OCI-LY7 (cell line): ENCODE measurements around the gene BOK. TPM values are rescaled to one million over a fixed set of nuclear protein-coding genes. Genes with fewer than 3 reads are reported as not detected.

Experiments used
- BruUV-seq: library from RNA; stranded (reverse); fragments of 400-500 nt; replicated peaks from 2 replicates; lab custom pipeline; 2021; lab: Mats Ljungman, UMichigan
- CTCF ChIA-PET: fragments of 300-600 bp; sonication (Branson Sonifier 250); formaldehyde crosslinking; loops from one replicate; lab custom pipeline; 2022; ENCODE audit warnings: antibody characterized with exemption; ENCODE audit not compliant: unreplicated experiment; lab: Charles Lee
- POLR2A ChIA-PET: fragments of 300-600 bp; sonication (Branson Sonifier 250); formaldehyde crosslinking; loops from one replicate; lab custom pipeline; 2022; ENCODE audit warnings: antibody characterized with exemption; lab: Charles Lee
- DNase-seq: peaks from one replicate; pipeline ENCODE4 v3.0.0-alpha.2; 2015; ENCODE audit warnings: low spot score
- H2AFZ ChIP-seq: fragments of 200-600 bp; sonication (generic), shearing (Covaris generic); 2 replicates; pipeline ENCODE4 v1.6.1; 2014; ENCODE audit warnings: mild to moderate bottlenecking, antibody characterized with exemption, low read length, moderate library complexity
- H3K27ac ChIP-seq: fragments of 200-600 bp; sonication (generic); 2 replicates; pipeline ENCODE4 v1.5.1; 2014; ENCODE audit warnings: mixed run types, low read depth, mild to moderate bottlenecking, moderate library complexity, low read length, inconsistent platforms; ENCODE audit not compliant: poor library complexity, severe bottlenecking
- H3K36me3 ChIP-seq: fragments of 200-600 bp; sonication (generic); 2 replicates; pipeline ENCODE4 v1.6.1; 2014; ENCODE audit warnings: mild to moderate bottlenecking, antibody characterized with exemption, low read length, moderate library complexity, mixed read lengths; ENCODE audit not compliant: insufficient read depth
- H3K4me1 ChIP-seq: fragments of 200-600 bp; sonication (generic); 2 replicates; pipeline ENCODE4 v1.5.1; 2014; ENCODE audit warnings: mild to moderate bottlenecking, low read length; ENCODE audit not compliant: insufficient read depth, poor library complexity, severe bottlenecking
- H3K4me2 ChIP-seq: fragments of 200-600 bp; sonication (generic); 2 replicates; pipeline ENCODE4 v1.6.1; 2014; ENCODE audit warnings: mild to moderate bottlenecking, low read length
- H3K4me3 ChIP-seq: fragments of 200-600 bp; sonication (generic); 2 replicates; pipeline ENCODE4 v1.5.1; 2014; ENCODE audit warnings: mild to moderate bottlenecking, low read depth, low read length; ENCODE audit not compliant: poor library complexity, severe bottlenecking
- H3K79me2 ChIP-seq: fragments of 200-600 bp; sonication (generic); 2 replicates; pipeline ENCODE4 v1.6.1; 2016; ENCODE audit warnings: low read depth, mild to moderate bottlenecking, low read length, moderate library complexity, mixed read lengths; ENCODE audit not compliant: insufficient read depth
- H3K9me2 ChIP-seq: fragments of 200-600 bp; sonication (generic); 2 replicates; pipeline ENCODE4 v1.6.1; 2016; ENCODE audit warnings: mild to moderate bottlenecking, low read length, mixed read lengths; ENCODE audit not compliant: insufficient read depth
- H3K9me3 ChIP-seq: fragments of 200-600 bp; sonication (generic); 2 replicates; pipeline ENCODE4 v1.6.1; 2014; ENCODE audit warnings: mild to moderate bottlenecking, mixed run types, low read length, mixed read lengths
- H4K20me1 ChIP-seq: fragments of 200-600 bp; sonication (generic); 2 replicates; pipeline ENCODE4 v1.6.1; 2014; ENCODE audit warnings: mild to moderate bottlenecking, antibody characterized with exemption, low read length, moderate library complexity, mixed read lengths; ENCODE audit not compliant: insufficient read depth
- EZH2phosphoT487 ChIP-seq: fragments of 200-600 bp; sonication (generic); IDR thresholded peaks from 2 replicates; pipeline ENCODE4 v1.6.1; 2018; ENCODE audit warnings: low read depth, borderline replicate concordance, mild to moderate bottlenecking, mixed run types, antibody characterized with exemption, low read length, moderate library complexity, mixed read lengths
- intact Hi-C: fragments of 100-400 bp; cut with micrococcal nuclease; formaldehyde crosslinking; loops from one replicate; pipeline ENCODE4 v1.10.0; 2022; ENCODE audit not compliant: unreplicated experiment
- total RNA-seq, 2 experiments: library from RNA; depleted of rRNA in 1 of 2; stranded (reverse); fragments of >200 nt in 1 of 2; shearing (Covaris generic) in 1 of 2; gene quantifications; 2 replicates each; pipeline ENCODE4 v1.2.3, GENCODE V29; 2014 to 2022
- TF ChIP-seq, protein P1 (sequence below): fragments of 200-600 bp; sonication (generic); conservative IDR thresholded peaks from 2 replicates; pipeline ENCODE4 v1.5.1; 2014; ENCODE audit warnings: mild to moderate bottlenecking, antibody characterized with exemption, low read length, moderate library complexity, mixed read lengths

The BOK gene
- total RNA-seq, 2 experiments from 2014 or later = not detected

DNA sequence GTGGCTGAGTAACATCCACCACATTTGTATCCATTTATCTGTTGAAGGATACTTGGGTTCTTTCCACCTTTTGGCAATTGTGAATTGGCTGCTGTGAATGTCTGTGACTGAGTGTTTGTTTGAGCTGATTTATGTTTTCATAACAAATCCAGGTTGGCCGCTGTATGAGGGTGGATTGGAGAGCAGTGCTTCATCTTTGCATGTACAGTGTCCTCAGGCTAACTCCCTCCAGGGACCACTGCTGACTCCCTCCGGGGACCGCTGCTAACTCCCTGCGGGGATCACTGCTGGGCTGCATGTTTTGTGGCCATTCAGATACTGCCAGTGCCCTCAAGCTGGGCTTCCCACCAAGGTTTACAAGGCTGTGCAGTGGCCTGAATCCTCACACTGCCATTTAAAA, 10.2 kb downstream of the BOK start:
- DNase-seq = no peak
- BruUV-seq = no TSS peak
- H2AFZ ChIP-seq = no peak overlapping the region
- intact Hi-C loops = no loop called here
- no peaks in the 10 kb centered on the region for H3K9me2 ChIP-seq
- TF ChIP-seq, protein P1, sequence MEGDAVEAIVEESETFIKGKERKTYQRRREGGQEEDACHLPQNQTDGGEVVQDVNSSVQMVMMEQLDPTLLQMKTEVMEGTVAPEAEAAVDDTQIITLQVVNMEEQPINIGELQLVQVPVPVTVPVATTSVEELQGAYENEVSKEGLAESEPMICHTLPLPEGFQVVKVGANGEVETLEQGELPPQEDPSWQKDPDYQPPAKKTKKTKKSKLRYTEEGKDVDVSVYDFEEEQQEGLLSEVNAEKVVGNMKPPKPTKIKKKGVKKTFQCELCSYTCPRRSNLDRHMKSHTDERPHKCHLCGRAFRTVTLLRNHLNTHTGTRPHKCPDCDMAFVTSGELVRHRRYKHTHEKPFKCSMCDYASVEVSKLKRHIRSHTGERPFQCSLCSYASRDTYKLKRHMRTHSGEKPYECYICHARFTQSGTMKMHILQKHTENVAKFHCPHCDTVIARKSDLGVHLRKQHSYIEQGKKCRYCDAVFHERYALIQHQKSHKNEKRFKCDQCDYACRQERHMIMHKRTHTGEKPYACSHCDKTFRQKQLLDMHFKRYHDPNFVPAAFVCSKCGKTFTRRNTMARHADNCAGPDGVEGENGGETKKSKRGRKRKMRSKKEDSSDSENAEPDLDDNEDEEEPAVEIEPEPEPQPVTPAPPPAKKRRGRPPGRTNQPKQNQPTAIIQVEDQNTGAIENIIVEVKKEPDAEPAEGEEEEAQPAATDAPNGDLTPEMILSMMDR = no peak
- no peak for TF ChIP-seq EZH2phosphoT487
- no peak overlapping the region for H3K4me2 ChIP-seq
- ChIA-PET CTCF (no interaction called here), POLR2A (interaction anchor here (0.9 kb wide), 1 partner anchor 19 kb away, joined by 3 read pairs; no protein-coding TSS in a partner anchor)
- no peak overlapping the region for H3K4me3 ChIP-seq
- H3K9me3 ChIP-seq = no peaks in the 10 kb centered on the region
- H4K20me1 ChIP-seq = no peaks in the 10 kb centered on the region
- H3K79me2 ChIP-seq = no peaks in the 10 kb centered on the region
- no peaks in the 10 kb centered on the region for H3K4me1 ChIP-seq
- H3K27ac ChIP-seq = no peak overlapping the region
- no peaks in the 10 kb centered on the region; the same call in 1 of the 2 replicates for H3K36me3 ChIP-seq

DNA sequence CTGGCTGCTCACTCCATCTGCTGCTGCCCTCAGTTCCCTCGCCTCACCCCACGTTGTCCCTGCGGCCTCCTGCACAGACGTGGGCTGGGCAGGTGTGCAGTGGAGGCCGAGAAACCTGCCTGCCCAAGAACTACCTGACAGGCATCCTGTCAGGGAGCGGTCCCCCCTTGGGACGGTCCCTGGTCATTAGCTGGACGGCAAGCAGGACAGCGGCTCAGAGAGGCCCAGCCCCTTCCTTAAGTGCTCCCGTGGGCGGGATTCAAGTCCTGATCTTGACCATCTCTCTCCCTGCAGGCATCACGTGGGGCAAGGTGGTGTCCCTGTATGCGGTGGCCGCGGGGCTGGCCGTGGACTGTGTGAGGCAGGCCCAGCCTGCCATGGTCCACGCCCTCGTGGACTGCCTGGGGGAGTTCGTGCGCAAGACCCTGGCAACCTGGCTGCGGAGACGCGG, 11.3 kb downstream of the BOK start:
- H3K4me3 ChIP-seq = no peak overlapping the region
- no peaks in the 10 kb centered on the region for H3K9me2 ChIP-seq
- ChIA-PET CTCF (no interaction called here), POLR2A (no interaction called here)
- no peaks in the 10 kb centered on the region for H3K9me3 ChIP-seq
- intact Hi-C loops = no loop called here
- H3K36me3 ChIP-seq = peaks cover under 1% of the 10 kb centered on the region; the same call in 1 of the 2 replicates
- H3K27ac ChIP-seq = no peak overlapping the region
- H2AFZ ChIP-seq = no peak overlapping the region
- H3K4me1 ChIP-seq = no peaks in the 10 kb centered on the region
- no peak overlapping the region for H3K4me2 ChIP-seq
- no peaks in the 10 kb centered on the region for H4K20me1 ChIP-seq
- DNase-seq = no peak
- BruUV-seq = no TSS peak
- H3K79me2 ChIP-seq = no peaks in the 10 kb centered on the region
- TF ChIP-seq, protein P1 = no peak
- TF ChIP-seq EZH2phosphoT487 = no peak

DNA sequence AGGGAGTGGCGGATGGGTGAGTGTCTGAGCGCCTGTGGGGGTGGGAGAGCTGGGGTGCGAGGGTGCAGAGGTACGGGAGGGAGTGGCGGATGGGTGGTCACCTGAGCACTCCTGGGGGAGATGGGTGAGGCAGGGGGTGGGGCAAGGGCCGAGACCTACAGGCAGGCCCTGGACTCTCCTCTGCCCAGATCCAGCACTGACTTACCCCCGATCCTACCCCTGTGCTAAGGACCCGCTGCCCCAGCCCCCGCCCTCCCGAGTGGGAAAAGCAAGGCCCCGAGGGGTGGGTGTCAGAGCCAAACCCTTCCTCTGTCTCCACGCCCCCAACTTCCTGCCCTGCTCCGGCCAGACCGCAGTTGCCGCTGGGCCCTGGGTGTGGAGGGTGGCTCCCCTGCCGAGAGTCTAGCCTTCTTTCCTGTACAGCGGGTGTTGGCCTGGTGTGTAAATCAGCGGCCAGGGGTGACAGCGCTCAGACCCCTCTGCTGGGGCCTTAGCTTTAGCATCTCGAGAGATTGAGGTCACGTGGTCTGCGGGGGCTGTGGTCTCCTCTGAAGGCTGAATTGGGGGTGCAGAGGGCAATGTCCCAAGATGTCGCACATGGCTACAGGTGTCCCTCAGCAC, 12.5 kb downstream of the BOK start:
- H3K9me2 ChIP-seq = no peaks in the 10 kb centered on the region
- TF ChIP-seq, protein P1 = no peak
- TF ChIP-seq EZH2phosphoT487 = no peak
- H3K36me3 ChIP-seq = peaks cover 7% of the 10 kb centered on the region; the same call in 1 of the 2 replicates
- ChIA-PET POLR2A (no interaction called here), CTCF (no interaction called here)
- no peak overlapping the region for H3K27ac ChIP-seq
- intact Hi-C loops = no loop called here
- no peak overlapping the region for H2AFZ ChIP-seq
- no peak for DNase-seq
- BruUV-seq = no TSS peak
- no peak overlapping the region for H3K4me2 ChIP-seq
- no peaks in the 10 kb centered on the region for H3K9me3 ChIP-seq
- no peaks in the 10 kb centered on the region for H3K79me2 ChIP-seq
- no peaks in the 10 kb centered on the region for H4K20me1 ChIP-seq
- no peaks in the 10 kb centered on the region for H3K4me1 ChIP-seq
- H3K4me3 ChIP-seq = no peak overlapping the region
